ENCODE data around the gene ADD1.

Gene ADD1

DNA sequence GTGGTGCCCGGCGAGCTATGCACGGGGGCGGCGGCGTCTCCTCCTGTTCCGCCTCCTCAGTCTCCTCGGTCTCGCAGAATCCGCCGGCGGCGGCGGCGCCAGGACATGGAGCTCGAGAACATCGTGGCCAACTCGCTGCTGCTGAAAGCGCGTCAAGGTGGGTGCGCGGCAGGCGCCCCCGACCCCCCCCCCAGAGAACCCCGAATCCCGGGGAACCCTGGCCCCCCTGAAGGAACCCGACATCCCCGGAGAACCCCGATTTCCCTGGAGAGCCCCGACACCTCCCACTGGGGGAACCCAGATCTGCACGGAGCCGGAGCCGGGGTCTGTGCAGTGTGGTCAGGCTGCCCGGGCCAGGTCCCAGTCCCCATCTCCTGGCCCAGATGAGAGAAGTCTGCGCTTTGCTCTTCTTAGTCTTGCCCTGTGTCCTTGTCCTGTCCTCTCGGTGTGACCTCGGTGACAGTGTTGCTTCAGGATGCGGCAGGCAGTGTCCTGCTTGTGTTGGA is 120.4 kb downstream of the ADD1 start:
- DNase-seq (ENCODE audit: low read depth), result no peak

DNA sequence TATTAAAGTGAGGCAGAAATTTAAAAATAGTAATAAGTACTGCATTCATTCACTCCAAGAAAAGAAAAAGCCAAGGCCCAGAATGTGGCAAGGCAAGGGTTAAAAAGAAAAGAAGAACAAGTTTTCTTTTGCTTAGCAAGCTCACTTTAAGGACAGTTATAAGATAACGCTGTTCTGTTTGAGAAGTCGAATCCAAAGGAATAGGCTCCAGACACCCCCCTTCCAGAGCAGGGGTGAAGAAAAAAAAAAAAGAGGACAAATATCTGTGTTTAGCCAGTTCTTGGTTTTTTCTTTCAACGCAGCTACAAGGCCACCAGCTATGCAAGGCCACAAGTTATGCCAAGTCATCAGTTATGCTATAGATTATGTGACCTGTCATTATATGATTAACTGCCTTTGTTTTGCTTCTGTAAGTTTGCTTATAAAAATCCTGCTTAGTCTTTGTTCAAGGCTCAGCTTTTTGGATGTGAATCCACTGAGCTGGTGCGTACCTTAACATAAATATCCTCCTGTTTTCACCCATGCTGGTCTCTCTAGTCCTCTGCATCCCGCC is 121.1 kb downstream of the ADD1 start:
- no peak for DNase-seq (ENCODE audit: low read depth)

DNA sequence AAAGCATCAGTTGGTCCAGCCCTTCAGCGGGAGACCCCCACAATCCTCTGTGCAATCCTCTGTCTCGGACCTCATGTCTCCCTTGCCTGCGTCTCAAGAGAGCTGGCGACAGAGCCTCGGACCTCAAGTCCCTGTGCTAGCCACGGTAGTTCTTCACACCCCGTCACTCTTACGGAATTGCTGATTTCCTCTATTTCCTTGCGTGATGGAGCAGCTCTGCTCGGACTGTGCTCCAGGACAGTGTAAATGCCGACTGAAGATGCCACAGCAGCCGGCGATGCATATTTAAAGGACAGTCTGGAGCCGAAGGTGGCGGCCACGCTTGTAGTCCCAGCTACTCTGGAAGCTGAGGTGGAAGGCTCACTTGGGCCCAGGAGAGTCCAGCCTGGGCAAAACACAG is 121.6 kb downstream of the ADD1 start:
- DNase-seq (ENCODE audit: low read depth), result no peak

DNA sequence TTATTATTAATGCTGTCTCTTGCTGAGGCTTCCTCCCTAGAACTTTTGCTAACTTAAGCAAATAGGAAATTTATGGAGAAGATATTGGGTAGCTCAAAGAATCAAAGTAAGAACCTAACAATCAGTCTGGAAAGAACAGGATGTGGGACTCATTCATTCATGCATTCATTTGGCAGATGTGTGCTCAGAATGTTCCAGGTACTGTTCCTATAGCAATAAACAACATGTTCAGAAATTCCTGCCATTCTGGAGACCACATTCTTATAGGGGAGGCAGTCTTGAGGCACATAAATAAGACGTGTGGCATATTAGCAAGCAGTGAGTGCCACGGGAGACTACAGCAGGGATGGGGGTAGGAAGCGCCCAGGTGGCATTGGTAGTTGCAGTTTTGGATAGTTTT is 124.7 kb downstream of the ADD1 start:
- DNase-seq (ENCODE audit: low read depth), result no peak

DNA sequence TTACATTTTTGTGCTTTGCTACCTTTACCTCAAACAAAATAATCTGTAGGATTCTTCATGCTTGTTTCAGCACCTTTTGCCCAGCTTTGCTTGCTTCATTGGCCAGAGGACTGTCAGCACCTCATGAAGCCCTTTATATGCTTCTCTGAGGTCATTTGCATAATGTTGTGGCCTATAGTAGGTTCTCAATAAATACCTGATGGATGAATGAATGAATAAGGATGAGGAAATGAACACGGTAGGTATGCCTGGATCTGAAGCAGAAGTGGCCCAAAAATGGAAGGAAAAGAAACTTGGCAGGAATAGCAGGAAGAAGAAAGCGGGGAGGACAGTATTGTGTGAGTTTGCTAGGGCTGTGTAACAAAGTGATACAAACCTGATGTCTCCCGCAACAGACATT is 127.6 kb downstream of the ADD1 start:
- no peak for DNase-seq (ENCODE audit: low read depth)

DNA sequence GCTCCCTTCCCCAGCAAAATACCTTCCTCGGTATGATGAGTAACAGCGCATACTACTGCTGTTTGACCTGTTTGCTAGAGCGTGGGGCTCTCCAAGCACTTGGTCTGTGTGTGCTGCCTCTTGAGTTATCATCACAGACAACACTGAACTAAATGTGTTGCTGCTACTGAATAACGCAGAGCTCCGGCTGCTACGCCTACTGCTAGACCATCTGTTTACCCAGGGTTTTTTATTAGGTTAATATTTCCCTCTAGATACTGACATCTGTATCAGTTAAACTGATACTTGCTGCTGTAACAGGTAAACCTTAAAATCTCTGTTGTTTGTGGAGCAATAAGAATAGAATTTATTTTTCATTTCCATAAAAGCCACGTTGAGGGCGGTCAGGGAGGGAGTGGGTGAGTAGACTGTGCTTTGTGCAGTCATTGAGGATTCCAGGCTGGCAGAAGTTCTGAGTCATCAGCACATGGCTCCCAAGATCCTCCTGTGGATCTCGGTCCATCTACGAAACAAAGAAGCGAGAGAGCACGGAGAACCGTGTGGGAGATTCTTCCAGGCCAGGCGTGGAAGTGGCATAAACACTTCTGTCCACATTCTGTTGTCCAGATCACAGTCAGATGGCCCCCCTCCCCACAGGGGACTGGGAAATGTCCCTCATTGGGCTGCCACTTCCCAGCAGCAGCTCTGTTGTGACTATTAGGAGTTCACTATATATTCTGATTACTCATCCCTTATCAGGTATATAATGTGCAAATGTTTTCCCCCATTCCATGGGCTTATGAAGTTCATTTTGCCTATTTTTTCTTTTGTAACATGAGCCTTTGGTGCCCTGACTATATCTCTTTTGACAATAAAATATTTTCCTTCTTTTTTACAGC is 133.8 kb downstream of the ADD1 start:
- no peak for DNase-seq (ENCODE audit: low read depth)

All from activated T-cell treated with anti-CD3 and anti-CD28 coated beads for 48 hours (primary cell).